ENCODE measurements around the gene VPS37B.

- TF ChIP-seq GATA2 (IDR thresholded peaks at IDR 0.05; ENCODE audit: low read depth, low read length) (no peak), GATA3 (IDR thresholded peaks at IDR 0.05; ENCODE audit: low read depth, low read length) (no peak)
Observed at GRCh38 chr12:122934722-122935121, 38.8 kb upstream of the VPS37B start.
